ENCODE data around the gene EFHB. TPM values are rescaled to one million over a fixed set of nuclear protein-coding genes. Genes with fewer than 3 reads are reported as not detected.

Gene EFHB, protein sequence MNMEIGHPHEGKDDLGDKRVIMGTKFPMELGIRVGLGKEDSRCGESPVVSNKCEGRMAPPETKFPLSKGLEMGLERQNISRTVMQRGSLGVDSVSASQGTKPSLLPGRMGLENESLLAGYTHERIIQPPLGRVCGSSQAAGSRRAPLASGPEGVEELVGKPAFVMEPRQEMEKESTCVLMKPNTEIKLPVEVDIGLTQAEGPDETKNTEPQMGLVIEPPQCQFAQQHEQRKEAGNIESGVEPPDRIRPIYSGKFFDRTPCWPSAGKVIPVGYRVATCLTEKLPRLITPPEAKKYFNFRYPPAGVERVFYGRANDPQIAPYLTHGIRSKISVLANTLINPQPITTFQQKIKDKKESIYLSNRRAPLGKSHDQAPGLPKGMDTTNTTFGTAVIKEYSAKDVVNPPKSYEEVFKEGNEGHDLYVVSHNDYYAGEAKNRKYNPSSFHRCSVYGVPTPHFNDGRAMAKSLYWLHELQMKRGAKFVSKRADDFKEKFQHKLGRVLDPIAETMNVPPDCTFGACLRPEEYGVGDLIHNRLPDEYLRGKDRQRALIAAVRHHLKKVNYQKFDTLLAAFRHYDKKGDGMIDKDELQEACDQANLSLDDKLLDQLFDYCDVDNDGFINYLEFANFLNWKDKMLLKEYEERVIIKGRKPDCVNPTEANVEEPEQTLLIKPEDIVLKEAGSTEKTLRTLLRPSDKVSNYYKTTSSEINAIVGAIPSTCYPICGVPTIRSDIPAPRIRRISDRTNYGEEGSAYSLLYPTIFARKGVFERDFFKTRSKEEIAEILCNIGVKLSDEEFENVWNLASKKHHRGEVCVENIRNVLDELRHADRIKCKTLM
- total RNA-seq = 0.37 to 1.6 TPM (median 1.0 TPM) in 3 replicates
- long read RNA-seq = 0 reads

DNA sequence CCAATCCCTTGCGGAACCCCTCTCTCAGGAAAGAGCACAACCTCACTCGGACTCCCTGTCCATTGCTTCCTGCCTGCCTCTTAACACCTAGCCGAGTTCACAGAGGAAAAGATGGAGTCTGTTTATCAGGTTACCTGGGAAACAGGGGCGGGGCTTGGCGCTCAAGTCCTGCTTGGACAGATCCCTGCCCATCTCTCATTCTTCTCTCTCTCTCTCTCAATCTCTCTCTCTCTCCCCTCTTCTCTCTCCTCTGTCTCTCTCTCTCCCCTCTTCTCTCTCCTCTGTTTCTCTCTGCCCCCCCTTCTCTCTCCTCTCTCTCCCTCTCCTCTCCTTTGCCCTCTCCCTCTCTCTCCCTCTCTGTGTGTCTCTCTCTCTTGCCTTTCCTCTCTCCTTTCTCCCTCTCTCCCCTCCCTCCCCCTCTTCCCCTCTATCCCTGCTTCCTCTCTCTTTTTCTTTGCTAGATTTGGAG is at the start of gene EFHB:
Gene EFHB (minus strand): TSS at position 120 of the 469 bp plus-strand sequence. CDS start 199 bp downstream, outside the sequence.
- H3K4me3 Mint-ChIP-seq (ENCODE audit: unreplicated experiment) = no peak within 1 kb of the TSS
- no peaks in the 10 kb centered on the region for H3K36me3 Mint-ChIP-seq (ENCODE audit: low read depth)
- TF ChIP-seq, protein P1, sequence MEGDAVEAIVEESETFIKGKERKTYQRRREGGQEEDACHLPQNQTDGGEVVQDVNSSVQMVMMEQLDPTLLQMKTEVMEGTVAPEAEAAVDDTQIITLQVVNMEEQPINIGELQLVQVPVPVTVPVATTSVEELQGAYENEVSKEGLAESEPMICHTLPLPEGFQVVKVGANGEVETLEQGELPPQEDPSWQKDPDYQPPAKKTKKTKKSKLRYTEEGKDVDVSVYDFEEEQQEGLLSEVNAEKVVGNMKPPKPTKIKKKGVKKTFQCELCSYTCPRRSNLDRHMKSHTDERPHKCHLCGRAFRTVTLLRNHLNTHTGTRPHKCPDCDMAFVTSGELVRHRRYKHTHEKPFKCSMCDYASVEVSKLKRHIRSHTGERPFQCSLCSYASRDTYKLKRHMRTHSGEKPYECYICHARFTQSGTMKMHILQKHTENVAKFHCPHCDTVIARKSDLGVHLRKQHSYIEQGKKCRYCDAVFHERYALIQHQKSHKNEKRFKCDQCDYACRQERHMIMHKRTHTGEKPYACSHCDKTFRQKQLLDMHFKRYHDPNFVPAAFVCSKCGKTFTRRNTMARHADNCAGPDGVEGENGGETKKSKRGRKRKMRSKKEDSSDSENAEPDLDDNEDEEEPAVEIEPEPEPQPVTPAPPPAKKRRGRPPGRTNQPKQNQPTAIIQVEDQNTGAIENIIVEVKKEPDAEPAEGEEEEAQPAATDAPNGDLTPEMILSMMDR (IDR thresholded peaks at IDR 0.05) = no peak
- H3K27me3 Mint-ChIP-seq (ENCODE audit: low read depth) = no peaks in the 10 kb centered on the region
- no peak within 1 kb of the TSS for H3K27ac Mint-ChIP-seq (ENCODE audit: unreplicated experiment)
- no peak for DNase-seq (ENCODE audit: low spot score)
- H3K4me1 Mint-ChIP-seq (ENCODE audit: low read depth) = peaks cover 8% of the 10 kb centered on the region
- no peaks in the 10 kb centered on the region for H3K9me3 Mint-ChIP-seq (ENCODE audit: low read depth)

DNA sequence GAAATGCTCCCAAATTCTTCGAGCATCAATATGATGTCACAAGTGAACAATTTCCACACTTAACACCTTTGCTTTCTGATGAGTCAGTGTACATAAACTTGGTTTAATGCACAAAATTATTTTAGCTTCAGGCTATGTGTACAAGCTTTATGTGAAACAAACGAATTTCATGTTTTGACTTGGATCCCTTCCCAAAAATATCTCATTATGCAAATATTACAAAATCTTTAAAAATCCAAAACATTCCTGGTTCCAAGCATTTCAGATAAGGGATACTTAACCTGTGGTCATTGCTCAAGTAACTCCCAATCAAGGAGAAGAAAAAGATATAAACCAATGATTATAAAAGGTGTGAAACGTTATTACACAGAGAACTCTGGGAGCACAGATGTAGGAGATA is 38.0 kb upstream of the EFHB start:
- no peak for DNase-seq (ENCODE audit: low spot score)
- peaks cover 32% of the 10 kb centered on the region for H3K4me1 Mint-ChIP-seq (ENCODE audit: low read depth)
- H3K27ac Mint-ChIP-seq (ENCODE audit: unreplicated experiment) = no peak overlapping the region

DNA sequence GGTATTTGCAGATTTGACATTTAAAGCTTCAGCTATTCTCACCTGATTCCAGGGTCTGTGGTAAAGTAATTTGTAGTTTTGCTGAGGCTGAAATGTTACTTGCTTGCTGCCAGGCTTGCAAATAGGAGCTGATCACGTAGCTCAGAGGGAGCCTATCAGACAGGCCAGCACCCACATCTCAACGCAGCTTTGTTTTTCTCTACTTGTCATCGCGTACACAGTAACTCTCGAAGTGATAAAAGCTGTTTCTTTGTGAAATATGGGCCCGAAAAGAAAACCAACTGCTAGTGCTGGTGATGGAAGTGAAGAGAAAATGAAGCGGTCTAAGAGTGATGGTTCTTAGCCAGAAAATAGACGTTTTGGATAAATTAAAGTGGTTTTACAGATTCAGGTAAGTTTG is 36.3 kb upstream of the EFHB start:
- Mint-ChIP-seq H3K36me3 (ENCODE audit: low read depth) (peaks cover 10% of the 10 kb centered on the region), H3K4me3 (ENCODE audit: unreplicated experiment) (no peak overlapping the region), H3K27me3 (ENCODE audit: low read depth) (no peaks in the 10 kb centered on the region), H3K4me1 (ENCODE audit: low read depth) (peaks cover 37% of the 10 kb centered on the region), H3K27ac (ENCODE audit: unreplicated experiment) (no peak overlapping the region), H3K9me3 (ENCODE audit: low read depth) (no peaks in the 10 kb centered on the region)
- TF ChIP-seq, protein P1 (IDR thresholded peaks at IDR 0.05) = no peak
- DNase-seq (ENCODE audit: low spot score) = no peak

More for the DNA sequence above, 38.0 kb upstream of the EFHB start:
- Mint-ChIP-seq H3K4me3 (ENCODE audit: unreplicated experiment) (no peak overlapping the region), H3K27me3 (ENCODE audit: low read depth) (no peaks in the 10 kb centered on the region), H3K9me3 (ENCODE audit: low read depth) (no peaks in the 10 kb centered on the region), H3K36me3 (ENCODE audit: low read depth) (peaks cover 14% of the 10 kb centered on the region)
- TF ChIP-seq, protein P1 (IDR thresholded peaks at IDR 0.05) = no peak

DNA sequence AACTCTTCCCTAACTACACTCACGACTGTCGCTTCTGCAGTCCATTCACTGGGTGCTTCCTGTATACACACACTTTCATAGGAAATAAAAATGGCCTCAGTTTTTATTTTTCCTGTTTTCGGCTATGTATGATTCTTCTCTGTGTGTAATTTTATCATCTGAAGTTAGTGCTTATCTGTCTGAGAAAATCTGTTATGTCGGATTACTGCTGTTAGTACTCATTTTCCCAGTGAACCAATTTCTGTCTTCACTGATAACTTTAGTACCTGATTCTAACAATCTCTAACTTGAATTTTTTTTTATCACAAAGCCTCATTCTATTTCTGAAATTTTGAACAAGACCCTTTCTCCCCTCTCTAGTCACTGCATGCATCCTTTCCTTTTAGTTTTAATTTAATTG is 33.8 kb upstream of the EFHB start:
- Mint-ChIP-seq H3K4me1 (ENCODE audit: low read depth) (peaks cover 37% of the 10 kb centered on the region), H3K4me3 (ENCODE audit: unreplicated experiment) (no peak overlapping the region), H3K36me3 (ENCODE audit: low read depth) (peaks cover 5% of the 10 kb centered on the region), H3K9me3 (ENCODE audit: low read depth) (no peaks in the 10 kb centered on the region), H3K27me3 (ENCODE audit: low read depth) (no peaks in the 10 kb centered on the region), H3K27ac (ENCODE audit: unreplicated experiment) (peak overlapping the region; percentile 19)
- DNase-seq (ENCODE audit: low spot score) = no peak
- TF ChIP-seq, protein P1 (IDR thresholded peaks at IDR 0.05) = no peak

DNA sequence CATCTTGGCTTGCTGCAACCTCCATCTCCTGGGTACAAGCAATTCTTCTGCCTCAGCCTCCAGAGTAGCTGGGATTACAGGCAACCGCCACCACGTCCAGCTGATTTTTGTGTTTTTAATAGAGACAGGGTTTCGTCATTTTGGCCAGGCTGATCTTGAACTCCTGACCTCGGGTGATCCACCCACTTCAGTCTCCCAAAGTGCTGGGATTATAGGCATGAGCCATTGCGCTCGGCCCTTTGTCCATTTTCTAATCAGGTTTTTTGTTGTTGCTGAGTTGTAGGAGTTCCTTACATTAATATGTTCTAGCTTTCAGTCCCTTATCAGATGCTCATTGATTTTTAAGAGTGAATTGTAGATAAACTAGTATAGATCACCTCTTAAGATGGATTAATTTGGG is 33.2 kb upstream of the EFHB start:
- peaks cover 31% of the 10 kb centered on the region for H3K4me1 Mint-ChIP-seq (ENCODE audit: low read depth)
- H3K9me3 Mint-ChIP-seq (ENCODE audit: low read depth) = no peaks in the 10 kb centered on the region
- TF ChIP-seq, protein P1 (IDR thresholded peaks at IDR 0.05) = no peak
- peaks cover 5% of the 10 kb centered on the region for H3K36me3 Mint-ChIP-seq (ENCODE audit: low read depth)
- no peak overlapping the region for H3K4me3 Mint-ChIP-seq (ENCODE audit: unreplicated experiment)
- no peak for DNase-seq (ENCODE audit: low spot score)
- no peak overlapping the region for H3K27ac Mint-ChIP-seq (ENCODE audit: unreplicated experiment)
- no peaks in the 10 kb centered on the region for H3K27me3 Mint-ChIP-seq (ENCODE audit: low read depth)

Data from chondrocyte (in vitro differentiated cells).